Measurements from ENCODE around the gene FREM2.

FREM2 gene
- 0 to 5.6 (median 0) reads per million in 17 experiments for total RNA-seq

- DNase-seq, result no peak
These were observed at the start of gene FREM2 for GRCh38 chr13:38686577-38687245. Gene FREM2, plus strand, starts transcription at chr13:38687077. Its CDS starts 268 bp downstream, at chr13:38687345.

GRCh38 chr13:38637576-38637975 is 49.3 kb upstream of the FREM2 start:
- DNase-seq, result no peak

- no peak for DNase-seq
These were observed 45.5 kb upstream of the FREM2 start for GRCh38 chr13:38641164-38641948.

GRCh38 chr13:38647312-38647711 is 39.6 kb upstream of the FREM2 start:
- DNase-seq, result no peak

- DNase-seq, result no peak
These were observed 38.0 kb upstream of the FREM2 start for GRCh38 chr13:38648912-38649311.

GRCh38 chr13:38656699-38657098 is 30.2 kb upstream of the FREM2 start:
- no peak for DNase-seq

- DNase-seq, result no peak
These were observed 29.7 kb upstream of the FREM2 start for GRCh38 chr13:38657191-38657590.

GRCh38 chr13:38658906-38659305 is 28.0 kb upstream of the FREM2 start:
- DNase-seq, result no peak

- no peak for DNase-seq
These were observed 25.7 kb upstream of the FREM2 start for GRCh38 chr13:38661010-38661675.

- no peak for DNase-seq
These were observed 24.5 kb upstream of the FREM2 start for GRCh38 chr13:38662362-38662761.

GRCh38 chr13:38664906-38665305 is 22.0 kb upstream of the FREM2 start:
- DNase-seq, result no peak

GRCh38 chr13:38667526-38668109 is 19.3 kb upstream of the FREM2 start:
- DNase-seq, result no peak

- no peak for DNase-seq
These were observed 17.5 kb upstream of the FREM2 start for GRCh38 chr13:38669234-38669964.

- DNase-seq, result no peak
These were observed 16.2 kb upstream of the FREM2 start for GRCh38 chr13:38670627-38671026.

- no peak for DNase-seq
These were observed 14.9 kb upstream of the FREM2 start for GRCh38 chr13:38671980-38672379.

GRCh38 chr13:38674208-38674607 is 12.7 kb upstream of the FREM2 start:
- DNase-seq, result no peak

GRCh38 chr13:38680912-38681311 is 6.0 kb upstream of the FREM2 start:
- DNase-seq, result no peak

- DNase-seq, result no peak
These were observed 2.2 kb upstream of the FREM2 start for GRCh38 chr13:38684714-38685113.

GRCh38 chr13:38685431-38685830 is 1.4 kb upstream of the FREM2 start:
- DNase-seq, result no peak

GRCh38 chr13:38685974-38686576 is 802 bp upstream of the FREM2 start:
- no peak for DNase-seq

GRCh38 chr13:38687246-38688229 is 661 bp downstream of the FREM2 start:
- DNase-seq, result no peak
